Retinal pigment epithelial cell (primary cell): ENCODE data around the gene APEH.

Experiments used
- DNase-seq: peaks from one replicate; pipeline ENCODE4 v3.0.0-alpha.2; 2010; ENCODE audit warnings: low read depth
- H3K4me3 ChIP-seq: 2 replicates; pipeline ENCODE4 v1.5.1; 2011; ENCODE audit warnings: mild to moderate bottlenecking, low read length, control low read depth, moderate library complexity
- TF ChIP-seq, protein P1 (sequence below): conservative IDR thresholded peaks from 2 replicates; pipeline ENCODE4 v1.5.1; 2011; ENCODE audit warnings: low read depth, low read length, control low read depth, inconsistent platforms

APEH gene

DNA sequence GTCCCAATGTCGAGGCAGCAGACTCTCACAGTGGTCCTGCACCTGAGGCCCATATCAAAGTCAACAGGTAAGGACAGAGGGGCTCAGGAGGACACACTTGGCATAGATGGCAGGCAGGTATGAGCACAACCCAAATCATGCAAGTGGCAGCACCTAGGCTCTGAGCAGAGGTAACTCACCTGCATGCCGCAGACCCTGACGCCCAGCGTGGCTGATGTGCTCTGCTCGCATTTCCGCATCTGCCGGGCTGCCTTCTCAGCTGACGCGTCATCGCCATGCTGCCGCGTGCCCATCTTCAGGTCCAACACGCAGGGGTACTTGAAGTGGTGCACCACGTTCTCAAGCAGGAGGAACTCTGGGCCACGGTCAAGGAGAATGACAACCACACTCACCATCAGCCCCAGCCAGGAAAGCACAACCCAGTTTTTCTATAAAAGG is 53.8 kb downstream of the APEH start:
- DNase-seq: no peak
- TF ChIP-seq, protein P1, sequence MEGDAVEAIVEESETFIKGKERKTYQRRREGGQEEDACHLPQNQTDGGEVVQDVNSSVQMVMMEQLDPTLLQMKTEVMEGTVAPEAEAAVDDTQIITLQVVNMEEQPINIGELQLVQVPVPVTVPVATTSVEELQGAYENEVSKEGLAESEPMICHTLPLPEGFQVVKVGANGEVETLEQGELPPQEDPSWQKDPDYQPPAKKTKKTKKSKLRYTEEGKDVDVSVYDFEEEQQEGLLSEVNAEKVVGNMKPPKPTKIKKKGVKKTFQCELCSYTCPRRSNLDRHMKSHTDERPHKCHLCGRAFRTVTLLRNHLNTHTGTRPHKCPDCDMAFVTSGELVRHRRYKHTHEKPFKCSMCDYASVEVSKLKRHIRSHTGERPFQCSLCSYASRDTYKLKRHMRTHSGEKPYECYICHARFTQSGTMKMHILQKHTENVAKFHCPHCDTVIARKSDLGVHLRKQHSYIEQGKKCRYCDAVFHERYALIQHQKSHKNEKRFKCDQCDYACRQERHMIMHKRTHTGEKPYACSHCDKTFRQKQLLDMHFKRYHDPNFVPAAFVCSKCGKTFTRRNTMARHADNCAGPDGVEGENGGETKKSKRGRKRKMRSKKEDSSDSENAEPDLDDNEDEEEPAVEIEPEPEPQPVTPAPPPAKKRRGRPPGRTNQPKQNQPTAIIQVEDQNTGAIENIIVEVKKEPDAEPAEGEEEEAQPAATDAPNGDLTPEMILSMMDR: no peak

DNA sequence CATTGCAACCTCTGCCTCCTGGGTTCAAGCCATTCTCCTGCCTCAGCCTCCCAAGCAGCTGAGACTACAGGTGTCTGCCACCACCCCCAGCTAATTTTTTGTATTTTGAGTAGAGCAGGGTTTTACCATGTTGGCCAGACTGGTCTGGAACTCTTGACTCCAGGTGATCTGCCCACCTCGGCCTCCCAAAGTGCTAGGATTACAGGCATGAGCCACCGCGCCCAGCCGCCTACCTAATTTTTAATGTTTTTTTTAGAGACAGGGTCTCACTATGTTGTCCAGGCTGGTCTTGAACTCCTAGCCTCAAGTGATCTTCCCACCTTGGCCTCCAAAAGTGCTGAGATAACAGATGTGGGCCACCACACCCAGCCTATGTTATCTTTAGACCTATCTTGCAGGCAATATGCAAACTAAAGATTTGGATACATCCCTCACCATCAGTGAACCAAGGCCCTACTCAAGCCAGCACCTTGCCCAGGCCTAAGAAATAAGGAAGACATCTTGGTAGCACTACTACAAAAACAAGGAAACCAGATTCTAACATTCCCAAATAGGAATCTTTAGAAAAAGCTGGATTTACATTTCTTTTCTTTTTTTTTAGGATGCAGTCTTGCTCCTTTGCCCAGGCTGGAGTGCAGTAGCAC is 55.9 kb downstream of the APEH start:
- no peak for DNase-seq
- H3K4me3 ChIP-seq: no peak overlapping the region
- TF ChIP-seq, protein P1: no peak

More for the DNA sequence above, 53.8 kb downstream of the APEH start:
- no peak overlapping the region for H3K4me3 ChIP-seq

- no peak for DNase-seq
- TF ChIP-seq, protein P1: no peak
- no peak overlapping the region for H3K4me3 ChIP-seq
These were observed 58.4 kb downstream of the APEH start for GRCh38 chr3:49732597-49732996.

- TF ChIP-seq, protein P1: no peak
- no peak for DNase-seq
- no peak overlapping the region for H3K4me3 ChIP-seq
These were observed 59.4 kb downstream of the APEH start for GRCh38 chr3:49733551-49733950.
